Measurements from ENCODE around the gene HIGD2A. TPM values are rescaled to one million over a fixed set of nuclear protein-coding genes. Genes with fewer than 3 reads are reported as not detected.

HIGD2A gene
- total RNA-seq, 6 donors from 2014 or later = 46.5 to 108 (median 93.6) TPM

- no peak for DNase-seq
- H3K4me1 ChIP-seq = peaks cover 15 to 41% (median 20%) of the 10 kb centered on the region in 4 donors
- no peaks in the 10 kb centered on the region for H3K9me3 ChIP-seq
- peak overlapping the region; percentile 56 to 85 (median 74) for H3K4me3 ChIP-seq
- peaks cover 14 to 49% (median 44%) of the 10 kb centered on the region in 4 donors for H3K36me3 ChIP-seq
- no peak overlapping the region for H3K27ac ChIP-seq
- no peak for ATAC-seq (ENCODE audit: low FRiP score in 2 of 2)
- no peaks in the 10 kb centered on the region for H3K27me3 ChIP-seq
- TF ChIP-seq POLR2A (IDR thresholded peaks at IDR 0.05) = no peak
- TF ChIP-seq POLR2AphosphoS5 (IDR thresholded peaks at IDR 0.05) = no peak
- no peak for TF ChIP-seq CTCF (IDR thresholded peaks at IDR 0.05)
- TF ChIP-seq EP300 (IDR thresholded peaks at IDR 0.05) = no peak
- 44 to 48% methylated on average over 8 of the region's 8 CpGs for WGBS, 2 donors
Measured at GRCh38 chr5:176387384-176387925, 1.1 kb upstream of the HIGD2A start.

- WGBS, 2 donors = 1% methylated on average over 12 to 28 of the region's 29 CpGs
- Histone ChIP-seq H3K27me3 (no peaks in the 10 kb centered on the region), H3K27ac (peak overlapping the region; percentile 91 to 98 (median 93)), H3K36me3 (peaks cover 14 to 51% (median 43%) of the 10 kb centered on the region in 4 donors), H3K4me3 (peak overlapping the region; percentile 56 to 85 (median 74)), H3K9me3 (no peaks in the 10 kb centered on the region), H3K4me1 (peaks cover 15 to 41% (median 20%) of the 10 kb centered on the region in 4 donors)
- DNase-seq (no peak), ATAC-seq (ENCODE audit: low FRiP score in 2 of 2) (no peak)
- no peak for TF ChIP-seq POLR2AphosphoS5 (IDR thresholded peaks at IDR 0.05)
- no peak for TF ChIP-seq POLR2A (IDR thresholded peaks at IDR 0.05)
- no peak for TF ChIP-seq EP300 (IDR thresholded peaks at IDR 0.05)
- TF ChIP-seq CTCF (IDR thresholded peaks at IDR 0.05) = no peak
Measured at GRCh38 chr5:176388003-176388443, 528 bp upstream of the HIGD2A start.

GRCh38 chr5:176389135-176390123, 878 bp downstream of the HIGD2A start:
- TF ChIP-seq POLR2A (IDR thresholded peaks at IDR 0.05) (peak in 3 of 4 donors; percentile 51 to 85 (median 75)), EP300 (IDR thresholded peaks at IDR 0.05) (no peak), CTCF (IDR thresholded peaks at IDR 0.05) (no peak), POLR2AphosphoS5 (IDR thresholded peaks at IDR 0.05) (peak in 1 of 2 donors; percentile 47)
- no peaks in the 10 kb centered on the region for H3K9me3 ChIP-seq
- H3K36me3 ChIP-seq = peaks cover 5 to 49% (median 38%) of the 10 kb centered on the region in 4 donors
- H3K4me3 ChIP-seq = peak overlapping the region; percentile 56 to 85 (median 74)
- ATAC-seq (ENCODE audit: low FRiP score in 2 of 2) (peak; percentile 49 to 50), DNase-seq (peak in 1 of 2 donors; percentile 92)
- H3K27ac ChIP-seq = peak overlapping the region; percentile 91 to 98 (median 93)
- 25 to 41% methylated on average over 27 to 41 of the region's 41 CpGs for WGBS, 2 donors
- H3K27me3 ChIP-seq = no peaks in the 10 kb centered on the region
- peaks cover 15 to 41% (median 20%) of the 10 kb centered on the region in 4 donors for H3K4me1 ChIP-seq

GRCh38 chr5:176391479-176391878, 2.9 kb downstream of the HIGD2A start:
- Histone ChIP-seq H3K27ac (no peak overlapping the region), H3K36me3 (peaks cover 0 to 52% (median 33%) of the 10 kb centered on the region in 4 donors)
- WGBS, 2 donors = 97 to 98% methylated on average over 4 of the region's 4 CpGs

More at GRCh38 chr5:176391479-176391878, 2.9 kb downstream of the HIGD2A start:
- ATAC-seq (ENCODE audit: low FRiP score in 2 of 2) (no peak), DNase-seq (no peak)
- Histone ChIP-seq H3K27me3 (no peaks in the 10 kb centered on the region), H3K4me1 (peaks cover 15 to 34% (median 20%) of the 10 kb centered on the region in 4 donors), H3K9me3 (no peaks in the 10 kb centered on the region), H3K4me3 (no peak overlapping the region)
- TF ChIP-seq POLR2AphosphoS5 (IDR thresholded peaks at IDR 0.05) (no peak), CTCF (IDR thresholded peaks at IDR 0.05) (no peak), POLR2A (IDR thresholded peaks at IDR 0.05) (no peak), EP300 (IDR thresholded peaks at IDR 0.05) (no peak)
